ENCODE results near the gene OR10H4. TPM values are rescaled to one million over a fixed set of nuclear protein-coding genes. Genes with fewer than 3 reads are reported as not detected.
A peak's percentile ranks its signal among the peaks of the same experiment; 100 is the strongest.

The OR10H4 gene
- total and polyA plus RNA-seq, 9 of the 15 experiments (the other 6 are each of a cell fraction or from before 2014, with no cell fraction given): not detected

GRCh38 chr19:15971224-15971780, 22.5 kb downstream of the OR10H4 start:
- Histone ChIP-seq H4K20me1 (replicated peaks; ENCODE audit: control insufficient read depth, insufficient read depth, low read length) (no peaks in the 10 kb centered on the region; the same call in 1 of the 2 replicates), H3K4me3 (no peak overlapping the region), H3K4me2 (ENCODE audit: insufficient read depth, low read length) (no peak overlapping the region), H3K79me2 (ENCODE audit: control insufficient read depth, insufficient read depth, low read length) (no peaks in the 10 kb centered on the region), H3K9me1 (ENCODE audit: control insufficient read depth, insufficient read depth, low read length) (no peaks in the 10 kb centered on the region), H3K36me3 (ENCODE audit: control insufficient read depth, insufficient read depth, low read length) (no peaks in the 10 kb centered on the region), H3K9me3 (replicated peaks; ENCODE audit: control insufficient read depth, insufficient read depth, low read depth, low read length) (no peaks in the 10 kb centered on the region), H3K27ac (ENCODE audit: extremely low read depth, low read depth, low read length) (no peak overlapping the region), H3K27me3 (ENCODE audit: control insufficient read depth in 2 of 2, insufficient read depth in 2 of 2, low read length in 2 of 2) (no peaks in the 10 kb centered on the region), H2AFZ (ENCODE audit: low read depth, low read length) (no peak overlapping the region), H3K4me1 (replicated peaks in 1 of 2; ENCODE audit: control insufficient read depth in 2 of 2, insufficient read depth in 2 of 2, low read length in 2 of 2) (no peaks in the 10 kb centered on the region), H3K9ac (ENCODE audit: insufficient read depth in 1 of 2, low read depth in 2 of 2, low read length in 2 of 2) (no peak overlapping the region)
- ChIA-PET CTCF (ENCODE audit: low intra/inter-chr PET ratio) (no interaction called here), POLR2A (no interaction called here)
- in situ Hi-C loops (cut with MboI) (no loop called here), intact Hi-C loops (cut with micrococcal nuclease) (no loop called here)
- FAIRE-seq (peak; percentile 62), ATAC-seq (no peak), DNase-seq (ENCODE audit: extremely low read depth in 1 of 4, low spot score in 3 of 4) (peak in 1 of 4 experiments; percentile 11)
- WGBS (ENCODE audit: insufficient coverage, low coverage, missing lambda C conversion rate): 0% methylated on average over 5 of the region's 5 CpGs
- no TSS peak for BruUV-seq (replicated peaks)
- TF ChIP-seq, protein P1, sequence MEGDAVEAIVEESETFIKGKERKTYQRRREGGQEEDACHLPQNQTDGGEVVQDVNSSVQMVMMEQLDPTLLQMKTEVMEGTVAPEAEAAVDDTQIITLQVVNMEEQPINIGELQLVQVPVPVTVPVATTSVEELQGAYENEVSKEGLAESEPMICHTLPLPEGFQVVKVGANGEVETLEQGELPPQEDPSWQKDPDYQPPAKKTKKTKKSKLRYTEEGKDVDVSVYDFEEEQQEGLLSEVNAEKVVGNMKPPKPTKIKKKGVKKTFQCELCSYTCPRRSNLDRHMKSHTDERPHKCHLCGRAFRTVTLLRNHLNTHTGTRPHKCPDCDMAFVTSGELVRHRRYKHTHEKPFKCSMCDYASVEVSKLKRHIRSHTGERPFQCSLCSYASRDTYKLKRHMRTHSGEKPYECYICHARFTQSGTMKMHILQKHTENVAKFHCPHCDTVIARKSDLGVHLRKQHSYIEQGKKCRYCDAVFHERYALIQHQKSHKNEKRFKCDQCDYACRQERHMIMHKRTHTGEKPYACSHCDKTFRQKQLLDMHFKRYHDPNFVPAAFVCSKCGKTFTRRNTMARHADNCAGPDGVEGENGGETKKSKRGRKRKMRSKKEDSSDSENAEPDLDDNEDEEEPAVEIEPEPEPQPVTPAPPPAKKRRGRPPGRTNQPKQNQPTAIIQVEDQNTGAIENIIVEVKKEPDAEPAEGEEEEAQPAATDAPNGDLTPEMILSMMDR (IDR thresholded peaks at IDR 0.05 in 2 of 3, conservative IDR thresholded peaks at IDR 0.05 in 1 of 3; ENCODE audit: insufficient read depth in 2 of 3, low read depth in 1 of 3, low read length in 3 of 3): peak; percentile 37 to 51 (median 46)
- TF ChIP-seq, protein P2, sequence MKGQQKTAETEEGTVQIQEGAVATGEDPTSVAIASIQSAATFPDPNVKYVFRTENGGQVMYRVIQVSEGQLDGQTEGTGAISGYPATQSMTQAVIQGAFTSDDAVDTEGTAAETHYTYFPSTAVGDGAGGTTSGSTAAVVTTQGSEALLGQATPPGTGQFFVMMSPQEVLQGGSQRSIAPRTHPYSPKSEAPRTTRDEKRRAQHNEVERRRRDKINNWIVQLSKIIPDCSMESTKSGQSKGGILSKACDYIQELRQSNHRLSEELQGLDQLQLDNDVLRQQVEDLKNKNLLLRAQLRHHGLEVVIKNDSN (CRISPR knock-in tag; IDR thresholded peaks at IDR 0.05): no peak
- TF ChIP-seq U2AF2 (optimal IDR thresholded peaks at IDR 0.05; ENCODE audit: low read depth, low read length): no peak
- TF ChIP-seq GTF2F1 (IDR thresholded peaks at IDR 0.05; ENCODE audit: low read depth, low read length): no peak
- TF ChIP-seq, protein P3, sequence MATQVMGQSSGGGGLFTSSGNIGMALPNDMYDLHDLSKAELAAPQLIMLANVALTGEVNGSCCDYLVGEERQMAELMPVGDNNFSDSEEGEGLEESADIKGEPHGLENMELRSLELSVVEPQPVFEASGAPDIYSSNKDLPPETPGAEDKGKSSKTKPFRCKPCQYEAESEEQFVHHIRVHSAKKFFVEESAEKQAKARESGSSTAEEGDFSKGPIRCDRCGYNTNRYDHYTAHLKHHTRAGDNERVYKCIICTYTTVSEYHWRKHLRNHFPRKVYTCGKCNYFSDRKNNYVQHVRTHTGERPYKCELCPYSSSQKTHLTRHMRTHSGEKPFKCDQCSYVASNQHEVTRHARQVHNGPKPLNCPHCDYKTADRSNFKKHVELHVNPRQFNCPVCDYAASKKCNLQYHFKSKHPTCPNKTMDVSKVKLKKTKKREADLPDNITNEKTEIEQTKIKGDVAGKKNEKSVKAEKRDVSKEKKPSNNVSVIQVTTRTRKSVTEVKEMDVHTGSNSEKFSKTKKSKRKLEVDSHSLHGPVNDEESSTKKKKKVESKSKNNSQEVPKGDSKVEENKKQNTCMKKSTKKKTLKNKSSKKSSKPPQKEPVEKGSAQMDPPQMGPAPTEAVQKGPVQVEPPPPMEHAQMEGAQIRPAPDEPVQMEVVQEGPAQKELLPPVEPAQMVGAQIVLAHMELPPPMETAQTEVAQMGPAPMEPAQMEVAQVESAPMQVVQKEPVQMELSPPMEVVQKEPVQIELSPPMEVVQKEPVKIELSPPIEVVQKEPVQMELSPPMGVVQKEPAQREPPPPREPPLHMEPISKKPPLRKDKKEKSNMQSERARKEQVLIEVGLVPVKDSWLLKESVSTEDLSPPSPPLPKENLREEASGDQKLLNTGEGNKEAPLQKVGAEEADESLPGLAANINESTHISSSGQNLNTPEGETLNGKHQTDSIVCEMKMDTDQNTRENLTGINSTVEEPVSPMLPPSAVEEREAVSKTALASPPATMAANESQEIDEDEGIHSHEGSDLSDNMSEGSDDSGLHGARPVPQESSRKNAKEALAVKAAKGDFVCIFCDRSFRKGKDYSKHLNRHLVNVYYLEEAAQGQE (IDR thresholded peaks at IDR 0.05; ENCODE audit: borderline replicate concordance): peak; percentile 32; the same call in 1 of the 2 replicates
- TF ChIP-seq, protein P3 (CRISPR knock-in tag; IDR thresholded peaks at IDR 0.05; ENCODE audit: low read depth): no peak
- TF ChIP-seq ZNF133 (CRISPR knock-in tag; IDR thresholded peaks at IDR 0.05): no peak
- TF ChIP-seq RAD21 (CRISPR knock-in tag; conservative IDR thresholded peaks at IDR 0.05 in 1 of 2, IDR thresholded peaks at IDR 0.05 in 1 of 2): peak in 1 of 2 experiments; percentile 47; a peak in 2 of 4 replicates
- TF ChIP-seq ZNF3 (CRISPR knock-in tag; IDR thresholded peaks at IDR 0.05): no peak

Data from K562 (cell line).